Measurements from ENCODE around the gene SSPN. TPM values are rescaled to one million over a fixed set of nuclear protein-coding genes. Genes with fewer than 3 reads are reported as not detected.

Gene SSPN
- polyA plus RNA-seq, 4 donors, result 0.67 to 4.7 (median 1.7) TPM

GRCh38 chr12:26268841-26269561 lies 73.6 kb downstream of the SSPN start:
- no peak for FAIRE-seq
- peak; percentile 83 for DNase-seq

GRCh38 chr12:26269562-26270284 lies 74.3 kb downstream of the SSPN start:
- no peak overlapping the region for H3K4me3 ChIP-seq (ENCODE audit: low read depth in 1 of 3, low read length in 3 of 3)
- H3K9me3 ChIP-seq (ENCODE audit: control insufficient read depth in 2 of 2, insufficient read depth in 1 of 2, low read depth in 1 of 2, low read length in 1 of 2), result no peaks in the 10 kb centered on the region
- H3K27ac ChIP-seq (ENCODE audit: low read depth in 1 of 3, low read length in 2 of 3), result peak overlapping the region in 1 of 3 donors; percentile 23
- H3K27me3 ChIP-seq (ENCODE audit: control insufficient read depth in 3 of 3, insufficient read depth in 3 of 3, low read length in 3 of 3), result no peaks in the 10 kb centered on the region
- 85 to 92% (median 88%) methylated on average over 8 of the region's 8 CpGs for WGBS, 3 donors
- H3K4me1 ChIP-seq (ENCODE audit: control insufficient read depth in 3 of 3, insufficient read depth in 2 of 3, low read depth in 1 of 3, low read length in 2 of 3), result peaks cover 4 to 59% (median 6%) of the 10 kb centered on the region in 3 donors
- FAIRE-seq (no peak), DNase-seq (peak in 1 of 2 donors; percentile 64)
- no peaks in the 10 kb centered on the region for H3K36me3 ChIP-seq (ENCODE audit: control insufficient read depth in 3 of 3, insufficient read depth in 2 of 3, low read depth in 1 of 3, low read length in 3 of 3)

More at GRCh38 chr12:26268841-26269561, 73.6 kb downstream of the SSPN start:
- no peak overlapping the region for H3K4me3 ChIP-seq (ENCODE audit: low read depth in 1 of 3, low read length in 3 of 3)
- no peaks in the 10 kb centered on the region for H3K27me3 ChIP-seq (ENCODE audit: control insufficient read depth in 3 of 3, insufficient read depth in 3 of 3, low read length in 3 of 3)
- no peaks in the 10 kb centered on the region for H3K9me3 ChIP-seq (ENCODE audit: control insufficient read depth in 2 of 2, insufficient read depth in 1 of 2, low read depth in 1 of 2, low read length in 1 of 2)
- peak overlapping the region in 2 of 3 donors; percentile 34 to 42 for H3K27ac ChIP-seq (ENCODE audit: low read depth in 1 of 3, low read length in 2 of 3)
- 12 to 47% (median 22%) methylated on average over 2 of the region's 2 CpGs for WGBS, 3 donors
- H3K4me1 ChIP-seq (ENCODE audit: control insufficient read depth in 3 of 3, insufficient read depth in 2 of 3, low read depth in 1 of 3, low read length in 2 of 3), result peaks cover 4 to 52% (median 4%) of the 10 kb centered on the region in 3 donors
- H3K36me3 ChIP-seq (ENCODE audit: control insufficient read depth in 3 of 3, insufficient read depth in 2 of 3, low read depth in 1 of 3, low read length in 3 of 3), result no peaks in the 10 kb centered on the region

DNA sequence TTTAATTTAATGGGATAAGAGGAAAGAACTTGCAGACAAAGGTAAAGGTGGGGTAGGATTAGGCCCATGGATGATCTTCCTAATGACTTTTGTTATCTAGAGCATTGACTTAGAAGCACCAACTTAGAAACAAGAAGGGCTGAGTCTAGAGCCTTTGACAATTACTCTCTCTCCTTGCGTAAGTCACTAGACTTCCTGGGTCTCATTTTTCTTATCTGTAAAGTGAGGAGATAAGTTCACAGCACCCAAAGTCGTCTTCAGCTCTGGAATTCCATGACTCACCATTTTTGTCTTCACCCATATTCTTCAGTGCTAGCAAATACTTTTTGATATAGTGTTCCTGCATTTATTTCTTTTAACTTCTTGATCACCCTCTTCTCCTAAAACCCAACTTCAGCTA lies 75.7 kb downstream of the SSPN start:
- Histone ChIP-seq H3K36me3 (ENCODE audit: control insufficient read depth in 3 of 3, insufficient read depth in 2 of 3, low read depth in 1 of 3, low read length in 3 of 3) (no peaks in the 10 kb centered on the region), H3K27me3 (ENCODE audit: control insufficient read depth in 3 of 3, insufficient read depth in 3 of 3, low read length in 3 of 3) (no peaks in the 10 kb centered on the region), H3K27ac (ENCODE audit: low read depth in 1 of 3, low read length in 2 of 3) (peak overlapping the region in 1 of 3 donors; percentile 11), H3K4me3 (ENCODE audit: low read depth in 1 of 3, low read length in 3 of 3) (no peak overlapping the region), H3K4me1 (ENCODE audit: control insufficient read depth in 3 of 3, insufficient read depth in 2 of 3, low read depth in 1 of 3, low read length in 2 of 3) (peaks cover 4 to 63% (median 9%) of the 10 kb centered on the region in 3 donors), H3K9me3 (ENCODE audit: control insufficient read depth in 2 of 2, insufficient read depth in 1 of 2, low read depth in 1 of 2, low read length in 1 of 2) (no peaks in the 10 kb centered on the region)
- FAIRE-seq, result no peak
- peak in 1 of 2 donors; percentile 46 for DNase-seq
- WGBS, 3 donors, result 43 to 73% (median 46%) methylated on average over 2 of the region's 2 CpGs

DNA sequence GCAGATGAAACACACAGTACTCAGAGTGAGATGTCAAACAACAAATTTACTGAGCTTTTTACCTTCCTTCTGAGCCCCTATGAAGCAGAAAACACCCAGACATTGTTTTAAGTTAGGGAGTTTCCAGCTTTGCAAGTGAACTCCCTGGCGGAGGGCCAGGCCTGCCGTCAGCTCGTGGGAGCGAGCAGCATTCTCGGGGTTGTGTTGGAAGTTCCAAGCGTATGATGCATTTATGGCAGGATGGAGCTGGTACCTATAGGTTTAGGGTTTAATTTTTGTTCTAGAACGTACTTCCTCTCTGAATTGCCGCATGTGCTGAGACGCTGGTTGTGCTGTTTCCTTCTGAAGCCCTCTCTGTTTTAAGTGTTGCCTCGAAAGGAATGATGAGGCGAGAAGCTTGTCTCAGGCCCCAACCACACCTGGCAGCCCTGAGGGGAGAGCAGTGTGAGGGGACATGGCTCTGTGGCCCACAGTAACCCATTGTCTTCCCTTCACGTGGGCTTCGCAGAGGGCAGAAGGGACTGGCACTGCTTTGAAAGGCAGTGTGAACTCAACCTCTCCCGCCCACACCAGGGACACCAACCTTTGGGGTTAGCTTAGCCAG lies 76.6 kb downstream of the SSPN start:
- H3K4me1 ChIP-seq (ENCODE audit: control insufficient read depth in 3 of 3, insufficient read depth in 2 of 3, low read depth in 1 of 3, low read length in 2 of 3), result peaks cover 4 to 63% (median 9%) of the 10 kb centered on the region in 3 donors
- DNase-seq (peak; percentile 58 to 67), FAIRE-seq (no peak)
- WGBS, 3 donors, result 35 to 51% (median 39%) methylated on average over 14 of the region's 14 CpGs
- H3K36me3 ChIP-seq (ENCODE audit: control insufficient read depth in 3 of 3, insufficient read depth in 2 of 3, low read depth in 1 of 3, low read length in 3 of 3), result no peaks in the 10 kb centered on the region
- no peaks in the 10 kb centered on the region for H3K9me3 ChIP-seq (ENCODE audit: control insufficient read depth in 2 of 2, insufficient read depth in 1 of 2, low read depth in 1 of 2, low read length in 1 of 2)
- no peaks in the 10 kb centered on the region for H3K27me3 ChIP-seq (ENCODE audit: control insufficient read depth in 3 of 3, insufficient read depth in 3 of 3, low read length in 3 of 3)
- no peak overlapping the region for H3K4me3 ChIP-seq (ENCODE audit: low read depth in 1 of 3, low read length in 3 of 3)
- no peak overlapping the region for H3K27ac ChIP-seq (ENCODE audit: low read depth in 1 of 3, low read length in 2 of 3)

DNA sequence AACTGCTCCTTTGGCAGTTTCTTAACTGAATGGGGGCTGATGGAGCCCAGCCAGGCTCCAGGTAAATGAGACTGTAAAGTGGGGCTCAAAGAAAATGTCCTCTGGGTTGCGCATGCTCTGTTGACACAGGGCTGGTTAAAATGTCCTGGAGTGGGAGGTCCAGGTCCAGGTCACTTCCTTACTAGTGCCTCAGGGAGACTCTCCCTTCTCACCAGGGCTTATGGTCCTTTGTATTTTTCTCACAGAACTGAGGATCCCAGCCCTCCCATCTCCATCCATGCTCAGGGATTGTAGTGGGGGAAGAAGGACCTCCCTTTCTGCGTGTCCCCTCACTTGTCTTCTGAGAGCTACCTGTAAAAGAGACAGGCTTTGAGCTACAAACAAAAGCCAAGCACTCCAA lies 77.5 kb downstream of the SSPN start:
- FAIRE-seq, result no peak
- Histone ChIP-seq H3K4me3 (ENCODE audit: low read depth in 1 of 3, low read length in 3 of 3) (no peak overlapping the region), H3K9me3 (ENCODE audit: control insufficient read depth in 2 of 2, insufficient read depth in 1 of 2, low read depth in 1 of 2, low read length in 1 of 2) (no peaks in the 10 kb centered on the region), H3K27ac (ENCODE audit: low read depth in 1 of 3, low read length in 2 of 3) (no peak overlapping the region), H3K27me3 (ENCODE audit: control insufficient read depth in 3 of 3, insufficient read depth in 3 of 3, low read length in 3 of 3) (no peaks in the 10 kb centered on the region), H3K4me1 (ENCODE audit: control insufficient read depth in 3 of 3, insufficient read depth in 2 of 3, low read depth in 1 of 3, low read length in 2 of 3) (peaks cover 4 to 63% (median 9%) of the 10 kb centered on the region in 3 donors), H3K36me3 (ENCODE audit: control insufficient read depth in 3 of 3, insufficient read depth in 2 of 3, low read depth in 1 of 3, low read length in 3 of 3) (no peaks in the 10 kb centered on the region)
- DNase-seq, result peak in 1 of 2 donors; percentile 30
- WGBS, 3 donors, result 97 to 100% (median 99%) methylated on average over 2 of the region's 2 CpGs

- Histone ChIP-seq H3K4me1 (ENCODE audit: control insufficient read depth in 3 of 3, insufficient read depth in 2 of 3, low read depth in 1 of 3, low read length in 2 of 3) (peaks cover 0 to 58% (median 5%) of the 10 kb centered on the region in 3 donors), H3K27ac (ENCODE audit: low read depth in 1 of 3, low read length in 2 of 3) (peak overlapping the region in 2 of 3 donors; percentile 1 to 11), H3K9me3 (ENCODE audit: control insufficient read depth in 2 of 2, insufficient read depth in 1 of 2, low read depth in 1 of 2, low read length in 1 of 2) (no peaks in the 10 kb centered on the region), H3K36me3 (ENCODE audit: control insufficient read depth in 3 of 3, insufficient read depth in 2 of 3, low read depth in 1 of 3, low read length in 3 of 3) (no peaks in the 10 kb centered on the region), H3K4me3 (ENCODE audit: low read depth in 1 of 3, low read length in 3 of 3) (no peak overlapping the region), H3K27me3 (ENCODE audit: control insufficient read depth in 3 of 3, insufficient read depth in 3 of 3, low read length in 3 of 3) (no peaks in the 10 kb centered on the region)
- 50 to 53% (median 52%) methylated on average over 6 of the region's 6 CpGs for WGBS, 3 donors
- peak in 1 of 2 donors; percentile 36 for DNase-seq
- FAIRE-seq, result no peak
These were observed 78.4 kb downstream of the SSPN start for GRCh38 chr12:26273811-26274210.

DNA sequence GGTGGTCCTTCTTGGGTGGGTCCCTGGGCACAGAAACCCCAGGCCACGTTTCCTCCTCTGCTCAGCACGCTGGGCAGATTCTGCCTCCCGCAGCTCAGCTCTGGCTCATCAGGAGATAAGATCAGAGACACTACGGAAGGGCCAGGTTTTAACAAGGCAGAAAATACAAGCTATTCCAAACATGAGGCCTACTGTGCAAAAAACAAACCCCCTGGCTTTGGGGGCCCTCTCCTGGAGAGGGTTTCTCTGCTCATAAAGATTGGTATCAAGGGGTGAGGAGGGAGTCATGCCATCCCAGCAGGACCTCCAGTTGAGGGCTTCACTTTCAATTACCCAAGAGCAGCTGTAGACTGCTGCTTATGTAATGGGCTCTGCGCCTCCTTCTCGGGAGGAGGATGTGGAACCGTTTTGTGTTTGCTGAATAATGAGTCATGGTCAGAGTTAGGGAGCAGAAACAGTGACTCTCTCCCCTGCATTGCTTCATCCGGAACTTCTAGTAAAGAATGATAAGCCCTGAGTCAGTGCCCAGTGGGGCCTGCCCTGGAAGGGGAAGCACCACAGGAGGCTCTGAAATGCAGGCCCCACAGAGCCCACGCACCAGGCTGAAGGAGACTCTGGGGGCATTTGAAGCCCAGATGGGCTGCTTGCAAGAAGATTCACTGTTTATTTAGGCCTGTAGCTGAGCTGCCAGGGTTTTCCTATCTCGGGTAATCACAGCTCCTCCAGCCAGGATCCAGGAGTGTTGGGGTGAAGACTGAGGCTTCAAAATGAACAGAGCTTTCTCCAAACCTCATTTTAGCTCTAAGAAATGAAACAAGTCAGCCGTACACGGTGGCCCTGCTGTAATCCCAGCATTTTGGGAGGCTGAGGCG lies 79.3 kb downstream of the SSPN start:
- Histone ChIP-seq H3K27ac (ENCODE audit: low read depth in 1 of 3, low read length in 2 of 3) (peak overlapping the region; percentile 38 to 90 (median 82)), H3K36me3 (ENCODE audit: control insufficient read depth in 3 of 3, insufficient read depth in 2 of 3, low read depth in 1 of 3, low read length in 3 of 3) (no peaks in the 10 kb centered on the region), H3K27me3 (ENCODE audit: control insufficient read depth in 3 of 3, insufficient read depth in 3 of 3, low read length in 3 of 3) (no peaks in the 10 kb centered on the region), H3K9me3 (ENCODE audit: control insufficient read depth in 2 of 2, insufficient read depth in 1 of 2, low read depth in 1 of 2, low read length in 1 of 2) (no peaks in the 10 kb centered on the region), H3K4me1 (ENCODE audit: control insufficient read depth in 3 of 3, insufficient read depth in 2 of 3, low read depth in 1 of 3, low read length in 2 of 3) (peaks cover 0 to 52% (median 5%) of the 10 kb centered on the region in 3 donors), H3K4me3 (ENCODE audit: low read depth in 1 of 3, low read length in 3 of 3) (no peak overlapping the region)
- 25 to 44% (median 32%) methylated on average over 13 of the region's 13 CpGs for WGBS, 3 donors
- DNase-seq (peak; percentile 93 to 96), FAIRE-seq (no peak)
